HCT116 (cell line): ENCODE data around the gene FITM2. TPM values are rescaled to one million over a fixed set of nuclear protein-coding genes. Genes with fewer than 3 reads are reported as not detected.
"Not testable (repeated sequence)": the region's sequence is repeated elsewhere in the genome, so short reads cannot be mapped to it uniquely, and the experiment has no call there.

Experiments
- ATAC-seq: fragments of 200-7000 bp; cut with Tn5 transposase; 2 replicates; pipeline ENCODE4 v1.9.1; 2020; ENCODE audit warnings: mild to moderate bottlenecking, moderate library complexity
- BruUV-seq: library from RNA; stranded (reverse); fragments of 400-500 nt; replicated peaks from 2 replicates; lab custom pipeline; 2021; lab: Mats Ljungman, UMichigan
- CTCF ChIA-PET: fragments of 300-600 bp; sonication (Branson Sonifier 250); formaldehyde crosslinking; loops from one replicate; lab custom pipeline; 2021; ENCODE audit warnings: antibody characterized with exemption; lab: Charles Lee
- POLR2A ChIA-PET: fragments of 300-600, 350-600 bp; sonication (Branson Sonifier 250); formaldehyde crosslinking; loops from one replicate; lab custom pipeline; 2021; ENCODE audit warnings: antibody characterized with exemption; lab: Charles Lee
- RAD21 ChIA-PET, 2 experiments: fragments of 300-600 bp; sonication (Branson Sonifier 250); formaldehyde crosslinking; loops; one replicate each; lab custom pipeline; 2023; ENCODE audit warnings: low total read pairs in 2 of 2; ENCODE audit not compliant: uncharacterized antibody in 2 of 2, unreplicated experiment in 2 of 2, low non-redundant PET in 1 of 2; lab: Charles Lee
- DNase-seq: peaks from one replicate; pipeline ENCODE4 v3.0.0-alpha.2; 2010; ENCODE audit warnings: low read depth, low spot score
- H2AFZ ChIP-seq: fragments of 200-600 bp; shearing (Covaris generic), sonication (generic); 2 replicates; pipeline ENCODE4 v1.6.1; 2017; ENCODE audit warnings: low read depth, mixed run types, mixed read lengths, antibody characterized with exemption, low read length; ENCODE audit not compliant: poor library complexity, severe bottlenecking
- H3K27ac ChIP-seq: 2 replicates; pipeline ENCODE4 v1.5.1; 2012; ENCODE audit warnings: low read depth, low read length
- H3K27me3 ChIP-seq: fragments of 200-600 bp; sonication (generic); 2 replicates; pipeline ENCODE4 v1.6.1; 2016; ENCODE audit warnings: mixed run types, low read length, mixed read lengths; ENCODE audit not compliant: insufficient read depth
- H3K36me3 ChIP-seq, 2 experiments: fragments of 200-500 bp in 1 of 2; fragments of 200-600 bp in 1 of 2; sonication (Bioruptor generic) in 1 of 2; sonication (generic) in 1 of 2; 2 replicates each; pipeline versions ENCODE4 v1.5.1 to v1.6.1; 2014 to 2016; ENCODE audit warnings: low read length in 2 of 2, inconsistent platforms in 1 of 2, mixed read lengths in 1 of 2, mixed run types in 1 of 2; ENCODE audit not compliant: insufficient read depth in 2 of 2, control insufficient read depth in 1 of 2
- H3K4me1 ChIP-seq, 2 experiments: fragments of 200-600 bp in 1 of 2; sonication (generic) in 1 of 2; 2 replicates each; pipeline versions ENCODE4 v1.5.1 to v1.6.1; 2012 to 2017; ENCODE audit warnings: low read length in 2 of 2, inconsistent platforms in 1 of 2, mild to moderate bottlenecking in 1 of 2, mixed read lengths in 1 of 2, mixed run types in 1 of 2, moderate library complexity in 1 of 2; ENCODE audit not compliant: insufficient read depth in 2 of 2, control insufficient read depth in 1 of 2
- H3K4me2 ChIP-seq: fragments of 200-600 bp; sonication (generic); 2 replicates; pipeline ENCODE4 v1.6.1; 2017; ENCODE audit warnings: mixed run types, low read length, mixed read lengths
- H3K4me3 ChIP-seq, 2 experiments: fragments of 200-600 bp in 1 of 2; sonication (generic) in 1 of 2; replicated peaks in 1 of 2; 2 replicates each; pipeline ENCODE4 v1.5.1; 2011 to 2016; ENCODE audit warnings: low read length in 2 of 2, control low read depth in 1 of 2, low read depth in 1 of 2, mild to moderate bottlenecking in 1 of 2, mixed read lengths in 1 of 2, mixed run types in 1 of 2
- H3K79me2 ChIP-seq: fragments of 200-600 bp; sonication (generic); 2 replicates; pipeline ENCODE4 v1.6.1; 2017; ENCODE audit warnings: mild to moderate bottlenecking, mixed run types, low read length, moderate library complexity, mixed read lengths; ENCODE audit not compliant: insufficient read depth
- H3K9ac ChIP-seq: fragments of 200-600 bp; sonication (generic); 2 replicates; pipeline ENCODE4 v1.6.1; 2016; ENCODE audit warnings: low read length, mixed read lengths
- H3K9me2 ChIP-seq: fragments of 200-600 bp; sonication (generic), shearing (Covaris generic); 2 replicates; pipeline ENCODE4 v1.6.1; 2017; ENCODE audit warnings: mixed run types, mild to moderate bottlenecking, moderate library complexity; ENCODE audit not compliant: insufficient read depth
- H3K9me3 ChIP-seq, 2 experiments: fragments of 200-500 bp in 1 of 2; fragments of 200-600 bp in 1 of 2; sonication (Bioruptor generic) in 1 of 2; sonication (generic) in 1 of 2; 2 replicates each; pipeline ENCODE4 v1.6.1; 2014 to 2017; ENCODE audit warnings: low read length in 2 of 2, mixed read lengths in 2 of 2, inconsistent platforms in 1 of 2, low read depth in 1 of 2, mild to moderate bottlenecking in 1 of 2, mixed run types in 1 of 2, moderate library complexity in 1 of 2; ENCODE audit not compliant: control insufficient read depth in 1 of 2, insufficient read depth in 1 of 2
- H4K20me1 ChIP-seq: fragments of 200-600 bp; sonication (generic), shearing (Covaris generic); 2 replicates; pipeline ENCODE4 v1.6.1; 2017; ENCODE audit warnings: mixed run types, mild to moderate bottlenecking, moderate library complexity; ENCODE audit not compliant: insufficient read depth
- CBX3 ChIP-seq: IDR thresholded peaks from 2 replicates; pipeline ENCODE4 v1.6.1; 2012; ENCODE audit warnings: low read depth
- CEBPB ChIP-seq: IDR thresholded peaks from 2 replicates; pipeline ENCODE4 v1.6.1; 2012; ENCODE audit warnings: low read depth
- EGR1 ChIP-seq: IDR thresholded peaks from 2 replicates; pipeline ENCODE4 v1.6.1; 2012; ENCODE audit warnings: low read depth
- FOSL1 ChIP-seq: IDR thresholded peaks from 2 replicates; pipeline ENCODE4 v1.6.1; 2012; ENCODE audit warnings: low read depth
- POLR2AphosphoS5 ChIP-seq: IDR thresholded peaks from 2 replicates; pipeline ENCODE4 v1.6.1; 2011; ENCODE audit warnings: mild to moderate bottlenecking, low read depth, low read length, moderate library complexity
- RAD21 ChIP-seq: IDR thresholded peaks from 2 replicates; pipeline ENCODE4 v1.6.1; 2012; ENCODE audit warnings: low read depth, mild to moderate bottlenecking
- TCF7L2 ChIP-seq: IDR thresholded peaks from 2 replicates; pipeline ENCODE4 v1.7.0; 2011; ENCODE audit warnings: borderline replicate concordance, inconsistent platforms; ENCODE audit not compliant: insufficient read depth, insufficient read length; ENCODE audit errors: extremely low read depth
- YY1 ChIP-seq: IDR thresholded peaks from 2 replicates; pipeline ENCODE4 v1.6.1; 2011; ENCODE audit warnings: low read length, low read depth, moderate library complexity, mild to moderate bottlenecking; ENCODE audit not compliant: insufficient replicate concordance; ENCODE audit errors: extremely low read depth
- intact Hi-C: fragments of 100-400 bp; cut with micrococcal nuclease; formaldehyde crosslinking; loops from 2 replicates; pipeline ENCODE4 v1.10.0; 2022
- total RNA-seq: library from RNA; stranded (reverse); gene quantifications from one replicate; pipeline ENCODE4 v1.2.1, GENCODE V29; 2021; ENCODE audit not compliant: unreplicated experiment

The FITM2 gene
- total RNA-seq, 1 experiment from 2014 or later, result 5.2 TPM

GRCh38 chr20:44345941-44346340, 34.9 kb upstream of the FITM2 start:
- H3K27me3 ChIP-seq, H3K9me2 ChIP-seq, H3K9ac ChIP-seq, DNase-seq, POLR2A ChIA-PET, intact Hi-C loops, H3K79me2 ChIP-seq, H3K9me3 ChIP-seq, H4K20me1 ChIP-seq, H3K4me3 ChIP-seq, ATAC-seq, CTCF ChIA-PET, H3K36me3 ChIP-seq, H2AFZ ChIP-seq, H3K4me1 ChIP-seq, H3K4me2 ChIP-seq, BruUV-seq, RAD21 ChIA-PET, H3K27ac ChIP-seq: not testable (repeated sequence)
- peak; percentile 18; the same call in 1 of the 2 replicates for TF ChIP-seq RAD21

- H4K20me1 ChIP-seq, result no peaks in the 10 kb centered on the region
- H3K4me3 ChIP-seq, result no peak overlapping the region
- H3K9me2 ChIP-seq, result no peaks in the 10 kb centered on the region
- no peaks in the 10 kb centered on the region for H3K27me3 ChIP-seq
- CTCF ChIA-PET, result no interaction called here
- no peak overlapping the region for H3K4me2 ChIP-seq
- ATAC-seq, result no peak
- POLR2A ChIA-PET, result no interaction called here
- RAD21 ChIA-PET, result no interaction called here
- no peak for TF ChIP-seq TCF7L2
- TF ChIP-seq POLR2AphosphoS5, result no peak
- no peak for TF ChIP-seq FOSL1
- TF ChIP-seq CEBPB, result no peak
- TF ChIP-seq CBX3, result no peak
- TF ChIP-seq EGR1, result no peak
- TF ChIP-seq YY1, result no peak
- no peak overlapping the region for H3K27ac ChIP-seq
- no TSS peak for BruUV-seq
- no peak for DNase-seq
- no peaks in the 10 kb centered on the region for H3K9me3 ChIP-seq
- no peak overlapping the region for H3K9ac ChIP-seq
- H2AFZ ChIP-seq, result no peak overlapping the region
- H3K79me2 ChIP-seq, result no peaks in the 10 kb centered on the region
- intact Hi-C loops, result no loop called here
- no peaks in the 10 kb centered on the region for H3K36me3 ChIP-seq
- H3K4me1 ChIP-seq, result no peaks in the 10 kb centered on the region
Observed at GRCh38 chr20:44345147-44345546, 34.1 kb upstream of the FITM2 start.
